ENCODE data around the gene NR1D1.

NR1D1 gene

GRCh38 chr17:40123811-40124114, 23.4 kb upstream of the NR1D1 start:
- no peak for TF ChIP-seq ESRRG (CRISPR knock-in tag; IDR thresholded peaks at IDR 0.05)
- TF ChIP-seq CSDC2 (CRISPR knock-in tag; IDR thresholded peaks at IDR 0.05), result no peak
- no peak for TF ChIP-seq TCF4 (CRISPR knock-in tag; IDR thresholded peaks at IDR 0.05; ENCODE audit: borderline replicate concordance)
- no peak for TF ChIP-seq ZNF70 (CRISPR knock-in tag; IDR thresholded peaks at IDR 0.05)
- TF ChIP-seq PATZ1 (CRISPR knock-in tag; IDR thresholded peaks at IDR 0.05; ENCODE audit: borderline replicate concordance), result no peak
- TF ChIP-seq ZNF565 (CRISPR knock-in tag; conservative IDR thresholded peaks at IDR 0.05; ENCODE audit: low read depth), result no peak
- TF ChIP-seq OSR1 (CRISPR knock-in tag; IDR thresholded peaks at IDR 0.05), result no peak
- no peak for TF ChIP-seq PPARA (CRISPR knock-in tag; IDR thresholded peaks at IDR 0.05; ENCODE audit: borderline replicate concordance)
- no peak for TF ChIP-seq BACH2 (CRISPR knock-in tag; IDR thresholded peaks at IDR 0.05; ENCODE audit: borderline replicate concordance)
- TF ChIP-seq RARB (CRISPR knock-in tag; IDR thresholded peaks at IDR 0.05), result no peak
- no peak for TF ChIP-seq TOX (CRISPR knock-in tag; IDR thresholded peaks at IDR 0.05; ENCODE audit: borderline replicate concordance)
- no peak for TF ChIP-seq TSHZ2 (CRISPR knock-in tag; IDR thresholded peaks at IDR 0.05)
- no peak for TF ChIP-seq ISL1 (CRISPR knock-in tag; IDR thresholded peaks at IDR 0.05)
- TF ChIP-seq ARNTL (CRISPR knock-in tag; IDR thresholded peaks at IDR 0.05; ENCODE audit: borderline replicate concordance, low read depth), result no peak
- ATAC-seq, result no peak

DNA sequence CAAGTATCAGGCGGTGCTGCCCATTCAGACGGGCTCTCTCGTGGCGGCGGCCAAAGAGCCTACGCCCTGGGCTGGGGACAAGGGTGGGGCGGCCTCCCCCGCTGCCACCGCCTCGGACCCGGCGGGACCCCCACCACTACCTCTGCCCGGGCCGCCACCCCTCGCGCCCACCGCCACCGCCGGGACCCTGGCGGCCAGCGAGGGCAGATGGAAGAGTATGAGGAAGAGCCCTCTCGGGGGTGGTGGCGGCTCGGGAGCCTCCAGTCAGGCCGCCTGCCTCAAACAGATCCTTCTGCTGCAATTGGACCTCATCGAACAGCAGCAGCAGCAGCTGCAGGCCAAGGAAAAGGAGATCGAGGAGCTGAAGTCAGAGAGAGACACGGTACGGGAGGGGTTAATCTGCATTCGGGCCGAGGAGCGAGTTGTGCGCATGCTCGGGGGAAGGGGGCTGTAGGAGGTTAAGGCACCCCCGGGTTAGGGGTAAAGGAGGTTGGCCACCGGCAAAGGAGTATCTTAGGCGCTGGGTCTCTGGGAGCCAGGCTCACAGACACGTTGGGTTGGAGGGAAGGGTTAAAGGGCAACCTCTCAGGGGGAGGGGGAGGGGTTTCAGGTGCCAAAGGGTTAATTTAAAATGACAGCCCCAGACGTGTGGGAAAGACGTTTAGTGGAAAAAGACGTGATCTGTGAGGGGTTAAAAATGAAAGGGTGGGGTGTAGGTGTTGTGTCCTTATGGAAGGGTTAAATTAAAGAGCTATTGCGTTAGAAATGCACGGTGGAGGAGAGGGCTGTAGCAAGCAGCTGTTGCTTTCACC, 22.8 kb upstream of the NR1D1 start:
- ATAC-seq, result peak; percentile 28

More for the DNA sequence above, 22.8 kb upstream of the NR1D1 start:
- TF ChIP-seq CSRNP3 (CRISPR knock-in tag; IDR thresholded peaks at IDR 0.05) (no peak), ZFP30 (CRISPR knock-in tag; IDR thresholded peaks at IDR 0.05) (no peak), TCF4 (CRISPR knock-in tag; IDR thresholded peaks at IDR 0.05; ENCODE audit: borderline replicate concordance) (no peak), RARB (CRISPR knock-in tag; IDR thresholded peaks at IDR 0.05) (no peak), SNAI2 (CRISPR knock-in tag; IDR thresholded peaks at IDR 0.05) (no peak), GLIS3 (CRISPR knock-in tag; IDR thresholded peaks at IDR 0.05) (no peak), ZNF8 (CRISPR knock-in tag; IDR thresholded peaks at IDR 0.05) (no peak), OSR1 (CRISPR knock-in tag; IDR thresholded peaks at IDR 0.05) (no peak), ZFP3 (CRISPR knock-in tag; IDR thresholded peaks at IDR 0.05) (no peak), TOX (CRISPR knock-in tag; IDR thresholded peaks at IDR 0.05; ENCODE audit: borderline replicate concordance) (no peak), ZNF565 (CRISPR knock-in tag; conservative IDR thresholded peaks at IDR 0.05; ENCODE audit: low read depth) (no peak), CREB5 (CRISPR knock-in tag; IDR thresholded peaks at IDR 0.05; ENCODE audit: low read depth) (no peak), CSDC2 (CRISPR knock-in tag; IDR thresholded peaks at IDR 0.05) (no peak), TSHZ2 (CRISPR knock-in tag; IDR thresholded peaks at IDR 0.05) (no peak)
- TF ChIP-seq, protein P1, sequence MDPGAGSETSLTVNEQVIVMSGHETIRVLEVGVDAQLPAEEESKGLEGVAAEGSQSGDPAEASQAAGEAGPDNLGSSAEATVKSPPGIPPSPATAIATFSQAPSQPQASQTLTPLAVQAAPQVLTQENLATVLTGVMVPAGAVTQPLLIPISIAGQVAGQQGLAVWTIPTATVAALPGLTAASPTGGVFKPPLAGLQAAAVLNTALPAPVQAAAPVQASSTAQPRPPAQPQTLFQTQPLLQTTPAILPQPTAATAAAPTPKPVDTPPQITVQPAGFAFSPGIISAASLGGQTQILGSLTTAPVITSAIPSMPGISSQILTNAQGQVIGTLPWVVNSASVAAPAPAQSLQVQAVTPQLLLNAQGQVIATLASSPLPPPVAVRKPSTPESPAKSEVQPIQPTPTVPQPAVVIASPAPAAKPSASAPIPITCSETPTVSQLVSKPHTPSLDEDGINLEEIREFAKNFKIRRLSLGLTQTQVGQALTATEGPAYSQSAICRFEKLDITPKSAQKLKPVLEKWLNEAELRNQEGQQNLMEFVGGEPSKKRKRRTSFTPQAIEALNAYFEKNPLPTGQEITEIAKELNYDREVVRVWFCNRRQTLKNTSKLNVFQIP (CRISPR knock-in tag; IDR thresholded peaks at IDR 0.05; ENCODE audit: borderline replicate concordance, low read depth), result no peak
